Measurements from ENCODE around the gene PRUNE2.

PRUNE2 gene

GRCh38 chr9:76898786-76899185, 7.1 kb downstream of the PRUNE2 start:
- no peak for DNase-seq (ENCODE audit: low read depth, low spot score)

- no peak for DNase-seq (ENCODE audit: low read depth, low spot score)
Observed at GRCh38 chr9:76897804-76898525, 7.9 kb downstream of the PRUNE2 start.

GRCh38 chr9:76896035-76896434, 9.9 kb downstream of the PRUNE2 start:
- DNase-seq (ENCODE audit: low read depth, low spot score), result no peak

GRCh38 chr9:76895186-76895585, 10.7 kb downstream of the PRUNE2 start:
- DNase-seq (ENCODE audit: low read depth, low spot score), result no peak

DNA sequence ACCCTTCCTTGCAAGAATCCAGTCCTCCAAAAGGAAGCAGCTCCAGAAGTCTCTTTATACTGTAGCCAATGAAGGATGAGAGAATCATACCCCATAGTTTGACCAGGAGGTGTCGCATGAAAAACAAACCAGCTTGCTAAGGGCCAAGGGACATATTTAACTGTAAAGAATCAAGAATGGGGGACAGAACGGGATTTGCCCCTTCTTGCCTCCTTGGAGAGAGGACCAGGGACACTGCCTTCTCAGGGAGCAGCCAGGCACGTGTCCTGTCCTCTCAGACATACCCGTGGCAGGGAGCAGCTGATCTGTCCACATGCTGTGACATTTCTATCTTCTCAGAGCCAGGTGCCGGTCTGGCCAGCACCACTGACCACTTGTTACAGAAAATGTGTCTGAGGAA, 11.7 kb downstream of the PRUNE2 start:
- no peak for DNase-seq (ENCODE audit: low read depth, low spot score)

DNA sequence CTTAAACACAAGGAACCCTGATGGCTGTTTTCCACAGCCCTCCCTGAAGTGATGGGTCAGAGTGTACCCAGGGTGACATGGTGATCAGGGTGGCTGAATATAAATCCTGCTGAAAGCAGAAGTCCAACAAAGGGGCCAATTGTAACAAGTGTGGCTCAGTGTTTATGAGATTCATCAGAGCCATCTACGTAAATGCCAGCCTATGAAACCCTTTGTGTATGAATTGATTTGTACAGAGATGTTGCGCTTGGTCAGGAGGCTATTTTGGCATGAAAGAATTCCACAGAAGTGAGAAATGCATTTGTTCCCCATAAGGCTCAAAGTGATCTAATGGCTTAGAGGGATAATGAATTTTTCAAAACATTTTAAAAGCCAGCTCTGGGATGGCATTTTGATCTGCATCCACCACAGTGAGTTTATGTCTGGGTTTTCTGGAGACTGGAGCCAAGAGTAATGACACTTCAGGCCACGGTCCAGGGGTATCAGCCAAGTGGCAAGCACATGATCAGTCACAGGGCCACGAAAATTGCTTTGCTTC, 12.4 kb downstream of the PRUNE2 start:
- DNase-seq (ENCODE audit: low read depth, low spot score), result no peak

GRCh38 chr9:76891874-76892273, 14.0 kb downstream of the PRUNE2 start:
- DNase-seq (ENCODE audit: low read depth, low spot score), result no peak

- DNase-seq (ENCODE audit: low read depth, low spot score), result no peak
Observed at GRCh38 chr9:76891279-76891678, 14.6 kb downstream of the PRUNE2 start.

DNA sequence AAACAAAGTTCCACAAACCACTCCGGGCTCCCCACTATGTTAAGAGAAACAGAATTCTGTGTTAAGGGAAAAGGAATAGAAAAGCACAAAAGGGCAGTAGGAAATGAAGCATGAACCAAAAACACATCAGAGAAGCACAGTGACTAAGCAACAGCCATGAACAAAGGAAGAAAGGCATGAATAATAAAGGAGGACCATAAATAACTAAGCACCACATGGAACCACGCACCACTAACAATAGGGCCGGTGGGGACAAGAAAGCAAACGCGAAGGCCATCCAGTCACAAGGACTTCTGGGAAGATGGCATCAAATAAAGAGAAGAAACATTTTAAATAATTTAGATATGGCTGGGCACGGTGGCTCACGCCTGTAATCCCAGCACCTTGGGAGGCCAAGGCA, 18.0 kb downstream of the PRUNE2 start:
- DNase-seq (ENCODE audit: low read depth, low spot score), result no peak

- DNase-seq (ENCODE audit: low read depth, low spot score), result no peak
Observed at GRCh38 chr9:76887003-76887821, 18.7 kb downstream of the PRUNE2 start.

GRCh38 chr9:76886318-76886717, 19.6 kb downstream of the PRUNE2 start:
- DNase-seq (ENCODE audit: low read depth, low spot score), result no peak

DNA sequence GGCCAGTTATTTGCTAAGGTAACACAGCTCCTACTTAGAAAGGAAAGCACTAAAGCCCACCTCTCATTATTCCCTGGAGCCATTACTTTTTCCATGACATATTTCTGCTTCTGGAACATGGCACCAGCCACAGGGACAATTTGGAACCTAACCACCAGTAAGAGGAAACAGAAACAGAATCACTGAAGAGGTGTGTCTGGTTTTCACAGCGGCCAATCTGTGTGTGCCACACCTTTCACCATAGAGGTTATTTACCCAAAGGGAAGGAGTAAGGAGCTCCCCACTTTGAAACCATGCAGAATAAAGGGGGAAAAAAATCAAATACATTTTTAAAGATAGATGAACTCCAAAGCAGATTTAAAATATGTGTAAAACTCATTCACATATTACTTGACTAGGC, 21.1 kb downstream of the PRUNE2 start:
- DNase-seq (ENCODE audit: low read depth, low spot score), result no peak

- DNase-seq (ENCODE audit: low read depth, low spot score), result no peak
Observed at GRCh38 chr9:76883341-76883855, 22.5 kb downstream of the PRUNE2 start.

DNA sequence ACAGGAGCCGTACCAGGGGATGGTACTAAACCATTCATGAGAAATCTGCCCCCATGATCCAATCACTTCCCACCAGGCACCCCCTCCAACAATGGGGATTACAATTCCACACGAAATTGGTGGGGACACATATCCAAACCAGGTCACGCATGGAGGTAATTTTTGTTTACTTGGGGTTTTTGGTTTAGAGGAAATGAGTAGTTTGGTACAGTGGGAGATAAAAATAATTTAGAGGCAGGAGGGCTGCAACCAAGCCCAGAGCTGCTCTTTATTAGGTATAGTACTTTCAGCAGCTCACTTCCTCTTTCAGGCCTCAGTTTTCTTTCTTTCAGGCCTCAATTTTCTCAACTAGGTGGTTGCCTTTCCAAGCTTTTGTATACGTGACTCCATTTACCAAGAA, 23.2 kb downstream of the PRUNE2 start:
- DNase-seq (ENCODE audit: low read depth, low spot score), result no peak

DNA sequence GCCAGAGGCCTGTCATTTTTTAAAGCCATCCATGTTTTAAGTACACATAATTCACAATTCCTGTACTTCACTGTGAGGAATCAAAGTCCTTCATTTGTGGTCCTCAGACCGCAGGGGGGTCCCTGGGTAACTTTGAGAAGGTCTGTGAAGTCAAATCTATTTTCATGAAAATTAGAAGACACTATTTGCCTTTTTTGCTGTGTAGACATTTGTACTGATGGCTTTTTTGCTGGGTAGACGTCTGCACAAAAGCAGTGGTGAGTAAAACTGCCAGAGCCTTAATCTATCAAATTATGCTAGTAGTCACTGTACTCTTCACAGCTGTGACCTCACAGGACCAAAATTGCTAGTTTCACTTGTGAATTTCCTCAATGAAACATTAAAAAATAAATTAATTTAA, 25.7 kb downstream of the PRUNE2 start:
- no peak for DNase-seq (ENCODE audit: low read depth, low spot score)

DNA sequence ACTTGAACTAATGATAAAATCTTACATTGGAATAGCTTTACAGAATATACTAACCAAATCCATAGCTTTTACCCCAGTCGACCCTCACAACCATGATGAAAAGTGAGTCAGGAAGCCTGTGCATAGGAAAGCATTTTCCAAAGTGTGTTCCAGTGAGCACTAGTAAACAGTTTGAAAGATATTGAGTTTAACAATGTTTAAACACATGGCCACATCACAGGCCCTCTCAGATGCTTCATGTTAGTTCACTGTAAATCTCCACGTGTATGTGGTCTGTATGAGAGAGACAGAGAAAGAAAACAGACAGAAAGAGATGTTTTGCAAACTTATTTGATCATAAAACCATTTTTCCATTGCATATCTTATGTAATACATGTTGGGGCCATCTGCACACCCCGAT, 27.0 kb downstream of the PRUNE2 start:
- no peak for DNase-seq (ENCODE audit: low read depth, low spot score)

DNA sequence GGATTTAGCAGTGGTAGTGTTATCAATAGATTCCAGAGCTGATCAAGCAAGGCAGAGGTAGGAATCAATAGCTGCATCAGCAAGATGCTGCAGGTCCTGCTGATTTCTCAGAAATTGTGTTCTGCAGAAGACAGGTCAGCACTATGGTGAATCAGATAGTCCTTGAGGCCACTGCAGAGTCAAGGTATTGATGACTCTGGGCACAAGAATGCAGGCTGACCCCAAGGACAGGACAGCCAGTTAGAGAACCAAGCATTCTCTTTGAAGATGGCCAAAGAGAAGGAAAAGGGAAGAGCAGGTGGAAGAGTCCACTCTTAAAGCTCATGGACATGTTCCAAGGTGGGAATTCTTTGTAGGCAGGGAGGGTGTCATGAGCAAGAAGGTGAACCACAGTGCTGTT, 28.0 kb downstream of the PRUNE2 start:
- DNase-seq (ENCODE audit: low read depth, low spot score), result no peak

- no peak for DNase-seq (ENCODE audit: low read depth, low spot score)
Observed at GRCh38 chr9:76876098-76876497, 29.8 kb downstream of the PRUNE2 start.

DNA sequence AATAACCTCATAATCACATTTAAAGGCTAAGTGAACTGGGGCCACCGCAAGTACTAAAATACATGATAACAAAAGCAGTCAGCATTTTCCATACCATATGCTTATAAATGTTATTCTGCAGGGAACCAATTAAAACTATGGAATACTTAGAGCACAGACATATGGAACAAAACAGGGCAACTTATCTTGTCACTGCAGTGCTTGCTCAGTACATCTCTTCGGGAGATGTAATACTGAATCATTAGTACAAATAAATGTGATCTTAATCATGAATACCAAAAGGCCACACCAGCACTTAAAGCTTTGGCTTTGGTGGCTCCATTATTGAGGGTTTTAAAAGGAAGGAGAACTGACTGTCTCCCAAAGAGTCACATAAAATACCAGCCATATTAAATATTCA, 32.1 kb downstream of the PRUNE2 start:
- DNase-seq (ENCODE audit: low read depth, low spot score), result no peak

GRCh38 chr9:76873056-76873792, 32.7 kb downstream of the PRUNE2 start:
- DNase-seq (ENCODE audit: low read depth, low spot score), result peak; percentile 10

DNA sequence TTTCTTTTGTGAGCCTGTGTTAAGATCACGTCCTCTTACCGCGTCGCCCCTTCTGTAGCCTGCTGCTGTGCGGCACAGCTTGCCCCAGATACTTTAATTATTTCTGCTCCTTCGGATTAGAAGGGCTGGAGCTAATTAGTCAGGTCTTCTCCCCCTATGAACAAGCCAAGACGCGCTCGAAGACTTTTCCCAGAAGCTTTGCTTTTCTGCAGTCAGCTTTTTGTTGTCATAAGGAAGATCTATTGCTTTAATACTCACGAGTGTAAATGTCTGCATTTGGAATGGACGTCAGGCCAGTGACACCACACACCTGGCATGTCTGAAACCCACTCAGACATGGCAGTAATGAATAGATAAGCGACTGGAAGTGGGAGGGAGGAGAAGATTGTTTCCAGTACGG, 37.0 kb downstream of the PRUNE2 start:
- DNase-seq (ENCODE audit: low read depth, low spot score), result no peak

DNA sequence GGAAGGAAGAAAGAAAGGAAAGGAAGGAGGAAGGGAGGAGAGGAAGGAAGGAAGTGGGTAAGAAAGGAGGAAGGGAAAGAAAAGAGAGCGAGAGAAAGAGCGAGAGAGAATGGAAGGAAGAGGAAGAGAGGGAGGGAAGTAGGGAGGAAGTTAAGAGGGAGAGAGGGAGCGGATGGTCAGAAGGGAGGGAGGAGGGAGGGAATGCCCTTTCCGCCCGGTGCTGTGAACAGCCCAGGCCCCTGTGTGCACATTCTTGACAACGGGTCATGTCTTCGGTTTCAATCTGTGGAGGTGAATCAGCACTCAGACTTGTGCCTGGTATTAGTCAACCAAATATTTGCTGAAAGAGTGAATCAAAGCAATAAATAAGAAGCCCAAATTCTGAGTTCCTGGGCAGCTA, 39.2 kb downstream of the PRUNE2 start:
- DNase-seq (ENCODE audit: low read depth, low spot score), result no peak

All from smooth muscle cell of the brain vasculature (primary cell).